Measurements from ENCODE around the gene CBLN3. TPM values are rescaled to one million over a fixed set of nuclear protein-coding genes. Genes with fewer than 3 reads are reported as not detected.

CBLN3 gene
- total RNA-seq, 3 donors from 2014 or later: 2.2 to 3.9 (median 2.6) TPM

GRCh38 chr14:24426150-24426911 is 3.1 kb downstream of the CBLN3 start:
- Histone ChIP-seq H3K4me3 (no peak overlapping the region), H3K4me1 (ENCODE audit: low read depth) (peaks cover 52% of the 10 kb centered on the region), H3K9me3 (no peaks in the 10 kb centered on the region), H3K36me3 (ENCODE audit: low read depth) (no peaks in the 10 kb centered on the region)
- no peak for DNase-seq
- no peak for TF ChIP-seq CTCF (IDR thresholded peaks at IDR 0.05)
- no peak for ATAC-seq
- intact Hi-C loops (cut with DNase I, micrococcal nuclease): no loop called here

GRCh38 chr14:24425704-24426103 is 3.8 kb downstream of the CBLN3 start:
- no peak for ATAC-seq
- Histone ChIP-seq H3K36me3 (ENCODE audit: low read depth) (no peaks in the 10 kb centered on the region), H3K4me1 (ENCODE audit: low read depth) (peaks cover 47% of the 10 kb centered on the region), H3K9me3 (no peaks in the 10 kb centered on the region), H3K4me3 (no peak overlapping the region)
- no peak for TF ChIP-seq CTCF (IDR thresholded peaks at IDR 0.05)
- intact Hi-C loops (cut with DNase I, micrococcal nuclease): no loop called here
- DNase-seq: no peak

- DNase-seq: peak in 2 of 3 donors; percentile 62 to 79
- peaks cover 43% of the 10 kb centered on the region for H3K4me1 ChIP-seq (ENCODE audit: low read depth)
- intact Hi-C loops (cut with DNase I, micrococcal nuclease): no loop called here
These were observed 6.5 kb downstream of the CBLN3 start for GRCh38 chr14:24422694-24423601.

GRCh38 chr14:24422261-24422660 is 7.2 kb downstream of the CBLN3 start:
- no peak for TF ChIP-seq CTCF (IDR thresholded peaks at IDR 0.05)
- Histone ChIP-seq H3K36me3 (ENCODE audit: low read depth) (no peaks in the 10 kb centered on the region), H3K4me3 (no peak overlapping the region), H3K9me3 (no peaks in the 10 kb centered on the region), H3K4me1 (ENCODE audit: low read depth) (peaks cover 36% of the 10 kb centered on the region)
- DNase-seq (no peak), ATAC-seq (no peak)
- intact Hi-C loops (cut with DNase I, micrococcal nuclease): no loop called here

More at GRCh38 chr14:24422694-24423601, 6.5 kb downstream of the CBLN3 start:
- no peak overlapping the region for H3K4me3 ChIP-seq
- peak; percentile 77 for ATAC-seq
- H3K36me3 ChIP-seq (ENCODE audit: low read depth): no peaks in the 10 kb centered on the region
- H3K9me3 ChIP-seq: no peaks in the 10 kb centered on the region
- TF ChIP-seq CTCF (IDR thresholded peaks at IDR 0.05): no peak

GRCh38 chr14:24418492-24418873 is 11.0 kb downstream of the CBLN3 start:
- no peaks in the 10 kb centered on the region for H3K36me3 ChIP-seq (ENCODE audit: low read depth)
- no peak for TF ChIP-seq CTCF (IDR thresholded peaks at IDR 0.05)
- peak; percentile 70 to 79 (median 74) for DNase-seq
- intact Hi-C loops (cut with DNase I, micrococcal nuclease): no loop called here
- H3K9me3 ChIP-seq: no peaks in the 10 kb centered on the region
- H3K4me1 ChIP-seq (ENCODE audit: low read depth): peaks cover 15% of the 10 kb centered on the region
- ATAC-seq: peak; percentile 83
- H3K4me3 ChIP-seq: no peak overlapping the region
